WTC11 (cell line): ENCODE results near the gene ZNF716. TPM values are rescaled to one million over a fixed set of nuclear protein-coding genes. Genes with fewer than 3 reads are reported as not detected.

Experiments
- ATAC-seq: fragments of 200-7000 bp; cut with Tn5 transposase; 2 replicates; pipeline ENCODE4 v1.10.0; 2021; ENCODE audit warnings: mild to moderate bottlenecking, moderate library complexity
- CTCF ChIA-PET: fragments of 300-600 bp; sonication (Branson Sonifier 250); formaldehyde crosslinking; loops from one replicate; lab custom pipeline; 2021; ENCODE audit warnings: antibody characterized with exemption; lab: Charles Lee
- POLR2A ChIA-PET: fragments of 350-600 bp; sonication (Branson Sonifier 250); formaldehyde crosslinking; loops from one replicate; lab custom pipeline; 2021; ENCODE audit warnings: antibody characterized with exemption; lab: Charles Lee
- DNase-seq: peaks from one replicate; pipeline ENCODE4 v3.0.0; 2021; ENCODE audit warnings: low spot score
- H3K27ac Mint-ChIP-seq: 2 replicates; pipeline ENCODE4 v1.8.0; 2021; ENCODE audit warnings: mixed read lengths
- H3K27me3 Mint-ChIP-seq: 2 replicates; pipeline ENCODE4 v1.8.0; 2021; ENCODE audit warnings: low read depth, mild to moderate bottlenecking, moderate library complexity, mixed read lengths
- H3K36me3 Mint-ChIP-seq: 2 replicates; pipeline ENCODE4 v1.8.0; 2021; ENCODE audit warnings: mixed read lengths
- H3K4me1 Mint-ChIP-seq: 2 replicates; pipeline ENCODE4 v1.8.0; 2022; ENCODE audit warnings: mixed read lengths
- H3K4me3 Mint-ChIP-seq: 2 replicates; pipeline ENCODE4 v1.8.0; 2021; ENCODE audit warnings: mild to moderate bottlenecking, moderate library complexity, mixed read lengths
- H3K9me3 Mint-ChIP-seq: 2 replicates; pipeline ENCODE4 v1.8.0; 2021; ENCODE audit warnings: mixed read lengths
- E2F1 ChIP-seq: sonication (generic); formaldehyde crosslinking; IDR thresholded peaks from 2 replicates; pipeline ENCODE4 v1.8.0; 2022; ENCODE audit warnings: mild to moderate bottlenecking, missing genetic modification reagents
- E2F4 ChIP-seq: sonication (generic); formaldehyde crosslinking; IDR thresholded peaks from 2 replicates; pipeline ENCODE4 v1.8.1; 2022; ENCODE audit warnings: low read depth, mild to moderate bottlenecking, moderate library complexity, missing genetic modification reagents, borderline replicate concordance
- FOXP4 ChIP-seq: sonication (generic); formaldehyde crosslinking; IDR thresholded peaks from 2 replicates; pipeline ENCODE4 v1.8.0; 2022; ENCODE audit warnings: mild to moderate bottlenecking, missing genetic modification reagents
- GABPB1 ChIP-seq: sonication (generic); formaldehyde crosslinking; IDR thresholded peaks from 2 replicates; pipeline ENCODE4 v1.8.1; 2023; ENCODE audit warnings: mild to moderate bottlenecking, missing genetic modification reagents
- JAZF1 ChIP-seq: fragments of 250-450 bp; sonication (Bioruptor Pico); IDR thresholded peaks from 2 replicates; pipeline ENCODE4 v1.9.0; 2021; ENCODE audit warnings: moderate library complexity, mild to moderate bottlenecking, inconsistent platforms
- PREB ChIP-seq: sonication (generic); formaldehyde crosslinking; IDR thresholded peaks from 2 replicates; pipeline ENCODE4 v1.8.1; 2022; ENCODE audit warnings: mild to moderate bottlenecking, missing genetic modification reagents, moderate library complexity, borderline replicate concordance
- PRRX2 ChIP-seq: fragments of 250-450 bp; sonication (Bioruptor Pico); IDR thresholded peaks from 2 replicates; pipeline ENCODE4 v1.8.0; 2021; ENCODE audit warnings: mild to moderate bottlenecking
- USF1 ChIP-seq: sonication (generic); formaldehyde crosslinking; IDR thresholded peaks from 2 replicates; pipeline ENCODE4 v1.8.0; 2022; ENCODE audit warnings: mild to moderate bottlenecking, missing genetic modification reagents
- ZBTB21 ChIP-seq: sonication (generic); formaldehyde crosslinking; IDR thresholded peaks from 2 replicates; pipeline ENCODE4 v1.8.1; 2023; ENCODE audit warnings: mild to moderate bottlenecking, missing genetic modification reagents, borderline replicate concordance
- ZMAT4 ChIP-seq: fragments of 250-450 bp; sonication (Bioruptor Pico); IDR thresholded peaks from 2 replicates; pipeline ENCODE4 v1.9.0; 2021; ENCODE audit warnings: mild to moderate bottlenecking
- ZNF138 ChIP-seq: sonication (generic); formaldehyde crosslinking; conservative IDR thresholded peaks from 2 replicates; pipeline ENCODE4 v1.8.1; 2022; ENCODE audit warnings: mild to moderate bottlenecking, moderate library complexity, missing genetic modification reagents
- ZNF425 ChIP-seq: fragments of 250-450 bp; sonication (Bioruptor Pico); conservative IDR thresholded peaks from 2 replicates; pipeline ENCODE4 v1.9.0; 2021; ENCODE audit warnings: mild to moderate bottlenecking
- ZNF671 ChIP-seq: fragments of 250-450 bp; sonication (Bioruptor Pico); IDR thresholded peaks from 2 replicates; pipeline ENCODE4 v1.8.0; 2021; ENCODE audit warnings: mild to moderate bottlenecking
- ZSCAN18 ChIP-seq: fragments of 250-450 bp; sonication (Bioruptor Pico); IDR thresholded peaks from 2 replicates; pipeline ENCODE4 v2.1.2; 2022; ENCODE audit warnings: mild to moderate bottlenecking, moderate library complexity
- total RNA-seq: library from RNA; stranded (reverse); gene quantifications from 3 replicates; pipeline ENCODE4 v1.2.3, GENCODE V29; 2021

The ZNF716 gene
- total RNA-seq, 1 experiment from 2014 or later: not detected

- TF ChIP-seq ZNF425 (CRISPR knock-in tag) (no peak), JAZF1 (CRISPR knock-in tag) (no peak), E2F1 (no peak), ZMAT4 (no peak), ZNF671 (CRISPR knock-in tag) (no peak)
Measured at GRCh38 chr7:57404343-57404966, 45.5 kb upstream of the ZNF716 start (continued).

- ChIA-PET CTCF (no interaction called here), POLR2A (no interaction called here)
- Mint-ChIP-seq H3K9me3 (peaks cover 64% of the 10 kb centered on the region), H3K4me1 (no peaks in the 10 kb centered on the region), H3K27ac (no peak overlapping the region), H3K4me3 (no peak overlapping the region), H3K36me3 (peaks cover 73% of the 10 kb centered on the region), H3K27me3 (peaks cover 22% of the 10 kb centered on the region)
- DNase-seq (no peak), ATAC-seq (no peak)
- TF ChIP-seq E2F4 (CRISPR knock-in tag) (no peak), ZBTB21 (CRISPR knock-in tag) (no peak), ZSCAN18 (CRISPR knock-in tag) (no peak)
Measured at GRCh38 chr7:57404967-57405421, 45.0 kb upstream of the ZNF716 start.

GRCh38 chr7:57407125-57407524, 42.9 kb upstream of the ZNF716 start:
- TF ChIP-seq FOXP4 (CRISPR knock-in tag) (no peak), ZNF138 (no peak), USF1 (CRISPR knock-in tag) (no peak), PREB (CRISPR knock-in tag) (no peak), PRRX2 (CRISPR knock-in tag) (no peak), GABPB1 (CRISPR knock-in tag) (no peak)
- no peak overlapping the region for H3K4me3 Mint-ChIP-seq
- ATAC-seq (no peak), DNase-seq (no peak)
- peaks cover 31% of the 10 kb centered on the region for H3K27me3 Mint-ChIP-seq
- no peak overlapping the region for H3K27ac Mint-ChIP-seq
- peaks cover 80% of the 10 kb centered on the region for H3K36me3 Mint-ChIP-seq
- H3K9me3 Mint-ChIP-seq: peaks cover 71% of the 10 kb centered on the region
- H3K4me1 Mint-ChIP-seq: no peaks in the 10 kb centered on the region
- ChIA-PET POLR2A (no interaction called here), CTCF (no interaction called here)
